Liver (tissue), 10 donors: ENCODE data around the gene ZNF747. TPM values are rescaled to one million over a fixed set of nuclear protein-coding genes. Genes with fewer than 3 reads are reported as not detected.

Source experiments
- DNase-seq: peaks from one replicate; pipeline ENCODE4 v3.0.0-alpha.2; 2017; ENCODE audit warnings: low spot score
- H3K27ac ChIP-seq, 2 donors: one replicate each; pipeline ENCODE4 v1.7.0; 2013; ENCODE audit warnings: inconsistent platforms in 2 of 2, low read length in 2 of 2, control low read depth in 1 of 2, low read depth in 1 of 2, mild to moderate bottlenecking in 1 of 2
- H3K27me3 ChIP-seq, 4 donors: one replicate each; pipeline versions ENCODE4 v1.6.1 to v1.7.0; 2013; ENCODE audit warnings: low read length in 3 of 4, inconsistent platforms in 1 of 4, mild to moderate bottlenecking in 1 of 4, moderate library complexity in 1 of 4; ENCODE audit not compliant: control insufficient read depth in 4 of 4, insufficient read depth in 4 of 4
- H3K36me3 ChIP-seq, 4 donors: one replicate each; pipeline versions ENCODE4 v1.6.1 to v1.7.0; 2013; ENCODE audit warnings: low read length in 3 of 4, mild to moderate bottlenecking in 3 of 4, low read depth in 1 of 4, moderate library complexity in 1 of 4; ENCODE audit not compliant: control insufficient read depth in 4 of 4, insufficient read depth in 3 of 4
- H3K4me1 ChIP-seq, 4 donors: one replicate each; pipeline versions ENCODE4 v1.6.1 to v1.7.0; 2013; ENCODE audit warnings: low read length in 3 of 4, mild to moderate bottlenecking in 3 of 4, moderate library complexity in 1 of 4; ENCODE audit not compliant: control insufficient read depth in 4 of 4, insufficient read depth in 4 of 4
- H3K4me3 ChIP-seq, 3 donors: one replicate each; pipeline versions ENCODE4 v1.6.1 to v1.7.0; 2013; ENCODE audit warnings: low read length in 3 of 3, control low read depth in 1 of 3, low read depth in 1 of 3, mild to moderate bottlenecking in 1 of 3
- H3K9ac ChIP-seq, 2 donors: one replicate each; pipeline ENCODE4 v1.7.0; 2013; ENCODE audit warnings: low read length in 2 of 2, mild to moderate bottlenecking in 2 of 2, moderate library complexity in 2 of 2, control low read depth in 1 of 2, low read depth in 1 of 2
- H3K9me3 ChIP-seq, 4 donors: one replicate each; pipeline versions ENCODE4 v1.6.1 to v1.7.0; 2013; ENCODE audit warnings: low read length in 3 of 4; ENCODE audit not compliant: control insufficient read depth in 4 of 4
- GABPA ChIP-seq, 2 donors: IDR thresholded peaks in 1 of 2; conservative IDR thresholded peaks in 1 of 2; 2 replicates each; pipeline ENCODE4 v1.6.1; 2016; ENCODE audit warnings: antibody characterized with exemption in 2 of 2, mild to moderate bottlenecking in 1 of 2, moderate library complexity in 1 of 2
- HNF4A ChIP-seq, 2 donors: conservative IDR thresholded peaks; 2 replicates each; pipeline ENCODE4 v1.6.1; 2016; ENCODE audit warnings: antibody characterized with exemption in 2 of 2, mild to moderate bottlenecking in 2 of 2
- JUND ChIP-seq, 2 donors: IDR thresholded peaks; 2 replicates each; pipeline ENCODE4 v1.6.1; 2016; ENCODE audit warnings: antibody characterized with exemption in 2 of 2
- RAD21 ChIP-seq, 2 donors: IDR thresholded peaks; 2 replicates each; pipeline ENCODE4 v1.6.1; 2016; ENCODE audit warnings: antibody characterized with exemption in 2 of 2, mild to moderate bottlenecking in 2 of 2
- RXRA ChIP-seq, 2 donors: IDR thresholded peaks; 2 replicates each; pipeline ENCODE4 v1.6.1; 2017 to 2018; ENCODE audit warnings: antibody characterized with exemption in 2 of 2, mild to moderate bottlenecking in 1 of 2
- WGBS: extraction: QIAGEN DNeasy Blood & Tissue Kit; methylation state at CpG from one replicate; pipeline ENCODE4 v1.1.7; 2013; 5-methylcytosine and 5-hydroxymethylcytosine counted together
- polyA plus RNA-seq, 2 donors: library from polyadenylated mRNA; stranded (reverse) in 1 of 2; unstranded in 1 of 2; fragments of 200-250 nt in 1 of 2; fragments of >200 nt in 1 of 2; fragmentation: Nextera tagmentation in 1 of 2; extraction: Ambion mirVana in 1 of 2; gene quantifications; one replicate each; pipeline versions ENCODE4 v1.2.1 to v1.2.3, GENCODE V29; 2013 to 2015
- small RNA-seq: library from RNA; depleted of rRNA; stranded (forward); fragments of <200 nt; gene quantifications from one replicate; pipeline ENCODE3, GENCODE V24; 2014
- total RNA-seq, 2 donors: library from RNA; depleted of rRNA; stranded (reverse); fragments of >200 nt; gene quantifications; one replicate each; pipeline ENCODE4 v1.2.3, GENCODE V29; 2014
- TF ChIP-seq, protein P1 (sequence below): IDR thresholded peaks from 2 replicates; pipeline ENCODE4 v1.6.1; 2016; ENCODE audit warnings: antibody characterized with exemption, mild to moderate bottlenecking
- TF ChIP-seq, protein P2 (sequence below): IDR thresholded peaks from 2 replicates; pipeline ENCODE4 v1.6.1; 2016; ENCODE audit warnings: antibody characterized with exemption
- TF ChIP-seq, protein P3 (sequence below): fragments of 150-350 bp; IDR thresholded peaks from 2 replicates; pipeline ENCODE4 v1.5.1; 2017; ENCODE audit warnings: improper control_type of control experiment, low read depth, low read length; ENCODE audit not compliant: missing input control
- donor health status: healthy.
- donor health status: healthy.
- donor health status: healthy.
- donor health status: healthy.
- donor health status: healthy.

Gene ZNF747
- total and polyA plus RNA-seq, 4 donors, result 3.8 to 10.5 (median 6.5) TPM

DNA sequence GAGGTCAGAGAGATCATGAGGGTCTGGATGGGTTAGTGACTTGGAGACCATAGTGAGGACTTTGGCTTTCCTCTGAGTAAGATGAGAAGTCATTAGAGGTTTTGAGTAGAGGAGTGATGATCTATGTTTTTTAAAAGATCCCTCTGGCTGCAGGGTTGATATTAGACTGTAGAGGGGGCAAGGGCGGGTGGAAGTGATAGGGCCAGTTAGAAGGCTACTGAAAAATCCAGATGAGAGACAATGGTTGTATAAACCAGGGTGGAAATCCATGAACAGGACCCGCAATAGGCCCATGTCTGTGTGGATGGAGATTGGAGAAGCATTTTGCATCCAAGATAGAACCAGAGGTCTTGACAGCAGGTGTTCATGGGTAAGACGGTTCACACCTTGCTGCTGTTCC is 52.3 kb downstream of the ZNF747 start (continued):
- TF ChIP-seq JUND (IDR thresholded peaks at IDR 0.05), result no peak
- TF ChIP-seq RXRA (IDR thresholded peaks at IDR 0.05), result no peak

DNA sequence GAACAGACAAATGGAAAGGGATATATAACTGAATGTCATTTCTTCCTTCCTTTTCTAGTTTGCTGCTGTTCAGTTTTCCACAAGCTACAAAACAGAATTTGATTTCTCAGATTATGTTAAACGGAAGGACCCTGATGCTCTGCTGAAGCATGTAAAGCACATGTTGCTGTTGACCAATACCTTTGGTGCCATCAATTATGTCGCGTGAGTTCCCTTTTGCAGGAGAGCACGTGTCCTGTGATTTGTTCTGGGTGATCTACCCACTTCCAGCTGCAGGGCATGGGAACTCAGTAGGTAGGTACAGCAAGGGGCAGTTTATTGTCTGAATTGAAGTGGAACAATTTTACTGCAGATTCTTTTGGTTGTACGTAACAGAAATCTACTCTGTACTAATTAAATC is 53.3 kb downstream of the ZNF747 start:
- peaks cover 0 to 2% (median 2%) of the 10 kb centered on the region in 4 donors for H3K36me3 ChIP-seq
- DNase-seq, result no peak
- no peak overlapping the region for H3K27ac ChIP-seq
- no peak overlapping the region for H3K4me3 ChIP-seq
- H3K9me3 ChIP-seq, result no peaks in the 10 kb centered on the region
- TF ChIP-seq, protein P1, sequence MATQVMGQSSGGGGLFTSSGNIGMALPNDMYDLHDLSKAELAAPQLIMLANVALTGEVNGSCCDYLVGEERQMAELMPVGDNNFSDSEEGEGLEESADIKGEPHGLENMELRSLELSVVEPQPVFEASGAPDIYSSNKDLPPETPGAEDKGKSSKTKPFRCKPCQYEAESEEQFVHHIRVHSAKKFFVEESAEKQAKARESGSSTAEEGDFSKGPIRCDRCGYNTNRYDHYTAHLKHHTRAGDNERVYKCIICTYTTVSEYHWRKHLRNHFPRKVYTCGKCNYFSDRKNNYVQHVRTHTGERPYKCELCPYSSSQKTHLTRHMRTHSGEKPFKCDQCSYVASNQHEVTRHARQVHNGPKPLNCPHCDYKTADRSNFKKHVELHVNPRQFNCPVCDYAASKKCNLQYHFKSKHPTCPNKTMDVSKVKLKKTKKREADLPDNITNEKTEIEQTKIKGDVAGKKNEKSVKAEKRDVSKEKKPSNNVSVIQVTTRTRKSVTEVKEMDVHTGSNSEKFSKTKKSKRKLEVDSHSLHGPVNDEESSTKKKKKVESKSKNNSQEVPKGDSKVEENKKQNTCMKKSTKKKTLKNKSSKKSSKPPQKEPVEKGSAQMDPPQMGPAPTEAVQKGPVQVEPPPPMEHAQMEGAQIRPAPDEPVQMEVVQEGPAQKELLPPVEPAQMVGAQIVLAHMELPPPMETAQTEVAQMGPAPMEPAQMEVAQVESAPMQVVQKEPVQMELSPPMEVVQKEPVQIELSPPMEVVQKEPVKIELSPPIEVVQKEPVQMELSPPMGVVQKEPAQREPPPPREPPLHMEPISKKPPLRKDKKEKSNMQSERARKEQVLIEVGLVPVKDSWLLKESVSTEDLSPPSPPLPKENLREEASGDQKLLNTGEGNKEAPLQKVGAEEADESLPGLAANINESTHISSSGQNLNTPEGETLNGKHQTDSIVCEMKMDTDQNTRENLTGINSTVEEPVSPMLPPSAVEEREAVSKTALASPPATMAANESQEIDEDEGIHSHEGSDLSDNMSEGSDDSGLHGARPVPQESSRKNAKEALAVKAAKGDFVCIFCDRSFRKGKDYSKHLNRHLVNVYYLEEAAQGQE, result no peak
- TF ChIP-seq GABPA (IDR thresholded peaks at IDR 0.05 in 1 of 2, conservative IDR thresholded peaks at IDR 0.05 in 1 of 2) (no peak), HNF4A (conservative IDR thresholded peaks at IDR 0.05) (no peak), RAD21 (IDR thresholded peaks at IDR 0.05) (no peak)
- TF ChIP-seq, protein P2, sequence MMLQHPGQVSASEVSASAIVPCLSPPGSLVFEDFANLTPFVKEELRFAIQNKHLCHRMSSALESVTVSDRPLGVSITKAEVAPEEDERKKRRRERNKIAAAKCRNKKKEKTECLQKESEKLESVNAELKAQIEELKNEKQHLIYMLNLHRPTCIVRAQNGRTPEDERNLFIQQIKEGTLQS, result no peak
- TF ChIP-seq, protein P3, sequence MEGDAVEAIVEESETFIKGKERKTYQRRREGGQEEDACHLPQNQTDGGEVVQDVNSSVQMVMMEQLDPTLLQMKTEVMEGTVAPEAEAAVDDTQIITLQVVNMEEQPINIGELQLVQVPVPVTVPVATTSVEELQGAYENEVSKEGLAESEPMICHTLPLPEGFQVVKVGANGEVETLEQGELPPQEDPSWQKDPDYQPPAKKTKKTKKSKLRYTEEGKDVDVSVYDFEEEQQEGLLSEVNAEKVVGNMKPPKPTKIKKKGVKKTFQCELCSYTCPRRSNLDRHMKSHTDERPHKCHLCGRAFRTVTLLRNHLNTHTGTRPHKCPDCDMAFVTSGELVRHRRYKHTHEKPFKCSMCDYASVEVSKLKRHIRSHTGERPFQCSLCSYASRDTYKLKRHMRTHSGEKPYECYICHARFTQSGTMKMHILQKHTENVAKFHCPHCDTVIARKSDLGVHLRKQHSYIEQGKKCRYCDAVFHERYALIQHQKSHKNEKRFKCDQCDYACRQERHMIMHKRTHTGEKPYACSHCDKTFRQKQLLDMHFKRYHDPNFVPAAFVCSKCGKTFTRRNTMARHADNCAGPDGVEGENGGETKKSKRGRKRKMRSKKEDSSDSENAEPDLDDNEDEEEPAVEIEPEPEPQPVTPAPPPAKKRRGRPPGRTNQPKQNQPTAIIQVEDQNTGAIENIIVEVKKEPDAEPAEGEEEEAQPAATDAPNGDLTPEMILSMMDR, result no peak
- 93% methylated on average over 5 of the region's 5 CpGs for WGBS
- no peaks in the 10 kb centered on the region for H3K4me1 ChIP-seq
- H3K9ac ChIP-seq, result no peak overlapping the region
- H3K27me3 ChIP-seq, result no peaks in the 10 kb centered on the region

Small RNA genes within 50 kb of the gene (small RNA-seq; reads per million reads assigned to genes)
- gene MIR4518 (0.09 reads per million), gene RNU7-61P (not detected)

Other genes starting within 250 kb of the ZNF747 start
- gene CD2BP2, start 179.6 kb downstream of the ZNF747 start, total RNA-seq, result 10 to 100 TPM; 10.0 TPM
- 10 to 100 TPM; 13.4 to 15.4 TPM for gene CD2BP2, start 179.6 kb downstream of the ZNF747 start, polyA plus RNA-seq
- gene TBC1D10B, start 164.4 kb downstream of the ZNF747 start, total RNA-seq, result 10 to 100 TPM; 16.1 to 16.5 TPM
- gene TBC1D10B, start 164.4 kb downstream of the ZNF747 start, polyA plus RNA-seq, result 1 to 10 TPM; 3.6 to 9.2 TPM
- under 1 TPM in 1 of 2 donors, not detected in 1; 0.70 TPM for gene MYL11, start 160.1 kb downstream of the ZNF747 start, total RNA-seq
- gene MYL11, start 160.1 kb downstream of the ZNF747 start, polyA plus RNA-seq, result not detected
- 1 to 10 TPM in 1 of 2 donors, under 1 TPM in 1; 0.42 to 1.0 TPM for gene SEPTIN1, start 152.3 kb downstream of the ZNF747 start, total RNA-seq
- 1 to 10 TPM; 1.4 to 2.8 TPM for gene SEPTIN1, start 152.3 kb downstream of the ZNF747 start, polyA plus RNA-seq
- 1 to 10 TPM; 3.2 to 4.7 TPM for gene ZNF48, start 139.4 kb downstream of the ZNF747 start, total RNA-seq
- gene ZNF48, start 139.4 kb downstream of the ZNF747 start, polyA plus RNA-seq, result 1 to 10 TPM; 2.3 to 3.0 TPM
- 1 to 10 TPM; 2.6 to 8.0 TPM for gene ZNF771, start 127.3 kb downstream of the ZNF747 start, total RNA-seq
- gene ZNF771, start 127.3 kb downstream of the ZNF747 start, polyA plus RNA-seq, result 1 to 10 TPM; 5.2 to 5.3 TPM
- 10 to 100 TPM in 1 of 2 donors, 1 to 10 TPM in 1; 6.0 to 12.0 TPM for gene DCTPP1, start 104.8 kb downstream of the ZNF747 start, total RNA-seq
- gene DCTPP1, start 104.8 kb downstream of the ZNF747 start, polyA plus RNA-seq, result 10 to 100 TPM; 18.1 to 18.8 TPM
- gene SEPHS2, start 89.0 kb downstream of the ZNF747 start, total RNA-seq, result 100 to 1,000 TPM in 1 of 2 donors, 10 to 100 TPM in 1; 50.1 to 122 TPM
- 100 to 1,000 TPM; 143 to 241 TPM for gene SEPHS2, start 89.0 kb downstream of the ZNF747 start, polyA plus RNA-seq
- gene ITGAL, start 62.1 kb downstream of the ZNF747 start, total RNA-seq, result 10 to 100 TPM in 1 of 2 donors, 1 to 10 TPM in 1; 9.4 to 11.8 TPM
- 1 to 10 TPM; 4.3 to 4.4 TPM for gene ITGAL, start 62.1 kb downstream of the ZNF747 start, polyA plus RNA-seq
- 10 to 100 TPM in 1 of 2 donors, 1 to 10 TPM in 1; 8.9 to 12.8 TPM for gene ZNF768, start 8.3 kb downstream of the ZNF747 start, total RNA-seq
- 10 to 100 TPM in 1 of 2 donors, 1 to 10 TPM in 1; 2.2 to 16.9 TPM for gene ZNF768, start 8.3 kb downstream of the ZNF747 start, polyA plus RNA-seq
- 1 to 10 TPM; 5.0 to 6.8 TPM for gene ZNF764, start 23.5 kb upstream of the ZNF747 start, total RNA-seq
- 1 to 10 TPM; 1.6 to 3.4 TPM for gene ZNF764, start 23.5 kb upstream of the ZNF747 start, polyA plus RNA-seq
- gene ZNF688, start 36.9 kb upstream of the ZNF747 start, total RNA-seq, result 1 to 10 TPM; 3.4 to 3.7 TPM
- gene ZNF688, start 36.9 kb upstream of the ZNF747 start, polyA plus RNA-seq, result 1 to 10 TPM; 5.8 to 8.9 TPM
- gene ZNF785, start 50.8 kb upstream of the ZNF747 start, total RNA-seq, result 1 to 10 TPM; 4.5 to 5.9 TPM
- gene ZNF785, start 50.8 kb upstream of the ZNF747 start, polyA plus RNA-seq, result 1 to 10 TPM; 1.8 to 2.0 TPM
- 1 to 10 TPM; 4.6 to 5.8 TPM for gene ZNF689, start 75.5 kb upstream of the ZNF747 start, total RNA-seq
- 1 to 10 TPM; 2.6 to 4.0 TPM for gene ZNF689, start 75.5 kb upstream of the ZNF747 start, polyA plus RNA-seq
- 1 to 10 TPM; 7.5 to 9.1 TPM for gene PRR14, start 116.1 kb upstream of the ZNF747 start, total RNA-seq
- 10 to 100 TPM in 1 of 2 donors, 1 to 10 TPM in 1; 8.6 to 13.5 TPM for gene PRR14, start 116.1 kb upstream of the ZNF747 start, polyA plus RNA-seq
- 10 to 100 TPM in 1 of 2 donors, 1 to 10 TPM in 1; 7.3 to 15.1 TPM for gene FBRS, start 123.6 kb upstream of the ZNF747 start, total RNA-seq
- gene FBRS, start 123.6 kb upstream of the ZNF747 start, polyA plus RNA-seq, result 10 to 100 TPM in 1 of 2 donors, 1 to 10 TPM in 1; 4.1 to 15.5 TPM
- 10 to 100 TPM; 26.8 to 27.7 TPM for gene SRCAP, start 164.3 kb upstream of the ZNF747 start, total RNA-seq
- gene SRCAP, start 164.3 kb upstream of the ZNF747 start, polyA plus RNA-seq, result 1 to 10 TPM; 7.6 to 8.7 TPM
- 10 to 100 TPM in 1 of 2 donors, 1 to 10 TPM in 1; 9.2 to 16.3 TPM for gene PHKG2, start 213.6 kb upstream of the ZNF747 start, total RNA-seq
- 10 to 100 TPM; 19.5 to 21.2 TPM for gene PHKG2, start 213.6 kb upstream of the ZNF747 start, polyA plus RNA-seq
- gene CFAP119, start 227.2 kb upstream of the ZNF747 start, total RNA-seq, result 1 to 10 TPM in 1 of 2 donors, under 1 TPM in 1; 0.33 to 2.7 TPM
- gene CFAP119, start 227.2 kb upstream of the ZNF747 start, polyA plus RNA-seq, result 1 to 10 TPM in 1 of 2 donors, under 1 TPM in 1; 0.82 to 1.6 TPM
- gene RNF40, start 227.5 kb upstream of the ZNF747 start, total RNA-seq, result 10 to 100 TPM; 41.0 to 55.4 TPM
- 10 to 100 TPM; 25.9 to 27.1 TPM for gene RNF40, start 227.5 kb upstream of the ZNF747 start, polyA plus RNA-seq